ENCODE results near the gene ADK. TPM values are rescaled to one million over a fixed set of nuclear protein-coding genes. Genes with fewer than 3 reads are reported as not detected.
A peak's percentile ranks its signal among the peaks of the same experiment; 100 is the strongest.

ADK gene
- total RNA-seq, 1 donor from 2014 or later, result 40.2 TPM

DNA sequence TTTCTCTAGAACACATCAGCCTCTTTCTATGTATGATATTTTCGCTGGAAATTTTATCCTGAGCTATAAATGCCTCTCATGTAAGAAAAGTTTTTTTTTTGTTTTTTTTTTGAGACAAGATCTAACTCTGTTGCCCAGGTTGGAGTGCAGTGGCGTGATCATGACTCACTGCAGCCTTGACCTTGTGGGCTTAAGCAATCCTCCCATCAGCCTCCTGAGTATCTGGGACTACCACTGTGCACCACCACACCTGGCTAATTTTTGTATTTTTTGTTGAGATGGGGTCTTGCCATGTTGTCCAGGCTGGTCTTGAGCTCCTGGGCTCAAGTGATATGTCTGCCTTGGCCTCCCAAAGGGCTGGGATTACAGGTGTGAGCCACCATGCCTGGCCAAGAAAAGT, 80.4 kb downstream of the ADK start:
- H3K4me1 ChIP-seq, result peaks cover 15% of the 10 kb centered on the region
- no peaks in the 10 kb centered on the region for H3K36me3 ChIP-seq
- TF ChIP-seq, protein P1, sequence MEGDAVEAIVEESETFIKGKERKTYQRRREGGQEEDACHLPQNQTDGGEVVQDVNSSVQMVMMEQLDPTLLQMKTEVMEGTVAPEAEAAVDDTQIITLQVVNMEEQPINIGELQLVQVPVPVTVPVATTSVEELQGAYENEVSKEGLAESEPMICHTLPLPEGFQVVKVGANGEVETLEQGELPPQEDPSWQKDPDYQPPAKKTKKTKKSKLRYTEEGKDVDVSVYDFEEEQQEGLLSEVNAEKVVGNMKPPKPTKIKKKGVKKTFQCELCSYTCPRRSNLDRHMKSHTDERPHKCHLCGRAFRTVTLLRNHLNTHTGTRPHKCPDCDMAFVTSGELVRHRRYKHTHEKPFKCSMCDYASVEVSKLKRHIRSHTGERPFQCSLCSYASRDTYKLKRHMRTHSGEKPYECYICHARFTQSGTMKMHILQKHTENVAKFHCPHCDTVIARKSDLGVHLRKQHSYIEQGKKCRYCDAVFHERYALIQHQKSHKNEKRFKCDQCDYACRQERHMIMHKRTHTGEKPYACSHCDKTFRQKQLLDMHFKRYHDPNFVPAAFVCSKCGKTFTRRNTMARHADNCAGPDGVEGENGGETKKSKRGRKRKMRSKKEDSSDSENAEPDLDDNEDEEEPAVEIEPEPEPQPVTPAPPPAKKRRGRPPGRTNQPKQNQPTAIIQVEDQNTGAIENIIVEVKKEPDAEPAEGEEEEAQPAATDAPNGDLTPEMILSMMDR (IDR thresholded peaks at IDR 0.05), result no peak
- no peaks in the 10 kb centered on the region for H3K27me3 ChIP-seq (ENCODE audit: low read depth)
- H3K9me3 ChIP-seq, result no peaks in the 10 kb centered on the region
- ATAC-seq (peak in 1 of 2 donors; percentile 54), DNase-seq (no peak)
- H3K4me3 ChIP-seq, result no peak overlapping the region
- intact Hi-C loops (cut with DNase I), result no loop called here
- H3K27ac ChIP-seq, result no peak overlapping the region

DNA sequence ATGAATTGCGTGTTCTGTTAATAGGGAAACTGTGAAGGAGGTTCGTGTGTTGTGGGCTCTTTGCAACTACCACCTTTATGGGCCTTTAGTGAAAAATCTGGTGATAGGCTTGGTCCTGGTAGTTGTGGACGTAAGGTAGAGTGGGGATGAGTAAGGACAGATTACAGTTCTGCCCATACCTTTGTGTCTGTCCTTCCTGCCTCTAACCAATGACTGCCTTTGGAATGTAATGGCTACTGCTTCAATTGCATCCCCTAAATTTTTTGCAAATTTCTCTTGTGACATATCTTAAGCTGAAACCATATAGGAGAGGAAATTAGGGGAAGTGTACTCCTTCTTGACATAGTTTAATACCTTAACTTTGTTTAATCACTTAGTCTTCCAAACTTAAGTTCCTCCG, 82.3 kb downstream of the ADK start:
- H3K4me3 ChIP-seq, result no peak overlapping the region
- no peaks in the 10 kb centered on the region for H3K36me3 ChIP-seq
- DNase-seq, result no peak
- peaks cover 14% of the 10 kb centered on the region for H3K4me1 ChIP-seq
- H3K27ac ChIP-seq, result no peak overlapping the region
- no peak for ATAC-seq
- H3K27me3 ChIP-seq (ENCODE audit: low read depth), result no peaks in the 10 kb centered on the region
- no peaks in the 10 kb centered on the region for H3K9me3 ChIP-seq
- intact Hi-C loops (cut with DNase I), result no loop called here
- TF ChIP-seq, protein P1 (IDR thresholded peaks at IDR 0.05), result no peak

DNA sequence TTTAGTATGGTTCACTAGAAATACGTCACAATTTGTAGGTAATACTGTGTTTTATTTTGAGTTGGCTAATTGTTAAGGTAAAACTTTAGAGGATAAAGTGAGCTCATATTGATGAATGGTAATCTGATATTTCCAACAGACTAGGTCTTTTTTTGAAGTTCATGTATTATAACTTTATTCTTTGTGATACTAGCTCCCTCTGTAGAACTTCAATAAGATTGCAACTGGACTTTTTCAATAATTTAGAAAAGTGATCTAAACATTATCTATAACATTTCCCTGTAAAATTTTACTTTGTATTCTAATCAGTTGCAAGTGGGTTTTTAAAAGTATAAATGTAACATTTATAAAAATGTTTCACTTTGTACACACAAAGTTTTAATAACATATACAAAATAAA, 83.5 kb downstream of the ADK start:
- ATAC-seq, result no peak
- TF ChIP-seq, protein P1 (IDR thresholded peaks at IDR 0.05), result peak; percentile 30
- intact Hi-C loops (cut with DNase I), result no loop called here

DNA sequence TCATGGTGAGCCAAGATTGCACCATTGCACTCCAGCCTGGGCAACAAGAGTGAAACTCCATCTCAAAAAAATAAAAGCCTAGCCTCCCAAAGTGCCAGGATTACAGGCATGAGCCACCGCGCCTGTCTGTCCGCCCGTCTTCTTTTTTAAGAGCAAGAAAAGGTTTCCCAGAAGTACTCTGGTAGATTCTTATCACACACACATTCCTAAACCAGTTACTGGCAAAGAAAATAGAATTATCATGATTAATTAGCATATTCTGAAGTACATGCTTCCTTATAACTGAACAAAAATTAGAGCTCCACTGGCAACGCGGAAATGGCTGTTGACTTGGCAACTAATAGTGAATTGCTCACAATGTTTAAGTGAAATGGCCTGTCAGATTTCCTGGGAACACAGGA, 87.0 kb downstream of the ADK start:
- H3K9me3 ChIP-seq, result no peaks in the 10 kb centered on the region
- peaks cover 4% of the 10 kb centered on the region for H3K36me3 ChIP-seq
- no peaks in the 10 kb centered on the region for H3K27me3 ChIP-seq (ENCODE audit: low read depth)
- intact Hi-C loops (cut with DNase I), result no loop called here
- TF ChIP-seq, protein P1 (IDR thresholded peaks at IDR 0.05), result no peak
- peak overlapping the region; percentile 12 for H3K4me3 ChIP-seq
- no peak for DNase-seq
- H3K4me1 ChIP-seq, result peaks cover 13% of the 10 kb centered on the region
- peak overlapping the region; percentile 74 for H3K27ac ChIP-seq
- ATAC-seq, result peak; percentile 72 to 84

More for the DNA sequence above, 83.5 kb downstream of the ADK start:
- H3K27me3 ChIP-seq (ENCODE audit: low read depth), result no peaks in the 10 kb centered on the region
- H3K4me1 ChIP-seq, result peaks cover 13% of the 10 kb centered on the region
- DNase-seq, result no peak
- no peaks in the 10 kb centered on the region for H3K36me3 ChIP-seq
- no peaks in the 10 kb centered on the region for H3K9me3 ChIP-seq
- no peak overlapping the region for H3K4me3 ChIP-seq
- no peak overlapping the region for H3K27ac ChIP-seq

DNA sequence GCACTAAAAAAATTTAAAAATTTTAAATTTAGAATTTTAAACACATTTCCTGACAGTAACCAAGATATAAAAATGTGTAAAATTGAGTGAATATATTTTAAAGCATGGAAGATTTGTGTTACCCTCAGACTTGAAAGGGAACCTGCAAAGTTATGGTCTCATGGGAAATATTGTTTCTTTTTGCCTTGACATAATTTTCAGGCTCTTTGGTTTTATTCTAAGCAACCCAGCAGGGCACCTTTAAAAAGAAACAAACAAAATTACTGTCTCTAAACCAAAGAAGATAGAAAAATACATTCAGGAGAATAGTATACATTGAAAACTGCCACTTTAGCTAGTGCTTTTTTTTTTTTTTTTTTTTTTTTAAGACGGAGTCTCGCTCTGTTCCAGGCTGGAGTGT, 87.5 kb downstream of the ADK start:
- ATAC-seq (no peak), DNase-seq (no peak)
- Histone ChIP-seq H3K4me1 (peaks cover 13% of the 10 kb centered on the region), H3K27me3 (ENCODE audit: low read depth) (no peaks in the 10 kb centered on the region), H3K4me3 (peak overlapping the region; percentile 12), H3K9me3 (no peaks in the 10 kb centered on the region), H3K27ac (peak overlapping the region; percentile 74), H3K36me3 (peaks cover 9% of the 10 kb centered on the region)
- TF ChIP-seq, protein P1 (IDR thresholded peaks at IDR 0.05), result no peak
- intact Hi-C loops (cut with DNase I), result no loop called here

DNA sequence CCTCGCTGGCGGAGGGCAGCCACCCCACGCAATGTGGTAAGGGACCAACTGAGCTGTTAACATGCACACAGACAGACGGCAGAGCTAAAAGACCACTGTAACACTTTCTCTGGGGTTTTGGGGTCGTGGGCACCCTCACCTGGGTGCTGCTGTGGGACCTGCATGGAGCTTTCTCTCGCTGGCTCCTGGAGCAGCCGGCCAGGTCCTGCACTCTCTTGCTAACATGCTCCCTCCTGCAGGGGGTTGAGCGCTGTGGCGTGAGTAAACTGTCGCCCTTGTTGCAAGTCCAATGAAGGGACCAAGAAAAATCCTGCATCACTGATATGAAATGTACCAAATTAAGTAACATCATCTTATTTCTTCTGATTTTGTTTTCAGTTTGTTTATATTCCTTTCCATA, 92.0 kb downstream of the ADK start:
- Histone ChIP-seq H3K27me3 (ENCODE audit: low read depth) (no peaks in the 10 kb centered on the region), H3K4me3 (no peak overlapping the region), H3K4me1 (peaks cover 10% of the 10 kb centered on the region), H3K36me3 (peaks cover 10% of the 10 kb centered on the region), H3K9me3 (no peaks in the 10 kb centered on the region), H3K27ac (no peak overlapping the region)
- DNase-seq (no peak), ATAC-seq (no peak)
- intact Hi-C loops (cut with DNase I), result no loop called here
- TF ChIP-seq, protein P1 (IDR thresholded peaks at IDR 0.05), result no peak
